ENCODE results near the gene OR10S1. TPM values are rescaled to one million over a fixed set of nuclear protein-coding genes. Genes with fewer than 3 reads are reported as not detected.
A peak's percentile ranks its signal among the peaks of the same experiment; 100 is the strongest.

OR10S1 gene
- total RNA-seq, 2 donors from 2014 or later = not detected

- DNase-seq (no peak), ATAC-seq (no peak)
- Histone ChIP-seq H3K4me3 (no peak overlapping the region), H3K36me3 (replicated peaks in 1 of 2; ENCODE audit: insufficient read depth in 1 of 2, low read depth in 2 of 2) (no peaks in the 10 kb centered on the region), H3K27me3 (no peaks in the 10 kb centered on the region), H3K9me3 (no peaks in the 10 kb centered on the region), H3K4me1 (no peaks in the 10 kb centered on the region), H3K27ac (no peak overlapping the region)
- 92 to 95% methylated on average over 3 to 5 of the region's 5 CpGs for WGBS, 2 donors
- TF ChIP-seq, protein P1, sequence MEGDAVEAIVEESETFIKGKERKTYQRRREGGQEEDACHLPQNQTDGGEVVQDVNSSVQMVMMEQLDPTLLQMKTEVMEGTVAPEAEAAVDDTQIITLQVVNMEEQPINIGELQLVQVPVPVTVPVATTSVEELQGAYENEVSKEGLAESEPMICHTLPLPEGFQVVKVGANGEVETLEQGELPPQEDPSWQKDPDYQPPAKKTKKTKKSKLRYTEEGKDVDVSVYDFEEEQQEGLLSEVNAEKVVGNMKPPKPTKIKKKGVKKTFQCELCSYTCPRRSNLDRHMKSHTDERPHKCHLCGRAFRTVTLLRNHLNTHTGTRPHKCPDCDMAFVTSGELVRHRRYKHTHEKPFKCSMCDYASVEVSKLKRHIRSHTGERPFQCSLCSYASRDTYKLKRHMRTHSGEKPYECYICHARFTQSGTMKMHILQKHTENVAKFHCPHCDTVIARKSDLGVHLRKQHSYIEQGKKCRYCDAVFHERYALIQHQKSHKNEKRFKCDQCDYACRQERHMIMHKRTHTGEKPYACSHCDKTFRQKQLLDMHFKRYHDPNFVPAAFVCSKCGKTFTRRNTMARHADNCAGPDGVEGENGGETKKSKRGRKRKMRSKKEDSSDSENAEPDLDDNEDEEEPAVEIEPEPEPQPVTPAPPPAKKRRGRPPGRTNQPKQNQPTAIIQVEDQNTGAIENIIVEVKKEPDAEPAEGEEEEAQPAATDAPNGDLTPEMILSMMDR (IDR thresholded peaks at IDR 0.05) = no peak
- no peak for TF ChIP-seq POLR2A (IDR thresholded peaks at IDR 0.05)
- intact Hi-C loops (cut with DNase I) = no loop called here
Observed at GRCh38 chr11:123979311-123979710, 1.7 kb upstream of the OR10S1 start.

- no peak for ATAC-seq
- intact Hi-C loops (cut with DNase I) = no loop called here
Observed at GRCh38 chr11:123976770-123977560, 616 bp downstream of the OR10S1 start.

GRCh38 chr11:123973816-123974215 is 3.8 kb downstream of the OR10S1 start:
- no peak for TF ChIP-seq POLR2A (IDR thresholded peaks at IDR 0.05)
- TF ChIP-seq, protein P1 (IDR thresholded peaks at IDR 0.05) = no peak
- no peak overlapping the region for H3K27ac ChIP-seq
- WGBS, 2 donors = 80 to 93% methylated on average over 1 of the region's 1 CpG
- DNase-seq (no peak), ATAC-seq (no peak)
- no peak overlapping the region for H3K4me3 ChIP-seq
- no peaks in the 10 kb centered on the region for H3K36me3 ChIP-seq (replicated peaks in 1 of 2; ENCODE audit: insufficient read depth in 1 of 2, low read depth in 2 of 2)
- H3K9me3 ChIP-seq = no peaks in the 10 kb centered on the region
- no peaks in the 10 kb centered on the region for H3K27me3 ChIP-seq
- intact Hi-C loops (cut with DNase I) = no loop called here
- no peaks in the 10 kb centered on the region for H3K4me1 ChIP-seq

More at GRCh38 chr11:123976770-123977560, 616 bp downstream of the OR10S1 start:
- Histone ChIP-seq H3K4me3 (no peak overlapping the region), H3K36me3 (replicated peaks in 1 of 2; ENCODE audit: insufficient read depth in 1 of 2, low read depth in 2 of 2) (no peaks in the 10 kb centered on the region), H3K9me3 (no peaks in the 10 kb centered on the region), H3K4me1 (no peaks in the 10 kb centered on the region), H3K27ac (no peak overlapping the region), H3K27me3 (no peaks in the 10 kb centered on the region)
- no peak for DNase-seq
- WGBS, 2 donors = 93 to 96% methylated on average over 18 of the region's 18 CpGs
- TF ChIP-seq POLR2A (IDR thresholded peaks at IDR 0.05) = no peak
- TF ChIP-seq, protein P1 (IDR thresholded peaks at IDR 0.05) = no peak

- DNase-seq (no peak), ATAC-seq (no peak)
- no peaks in the 10 kb centered on the region for H3K36me3 ChIP-seq (replicated peaks in 1 of 2; ENCODE audit: insufficient read depth in 1 of 2, low read depth in 2 of 2)
- H3K4me1 ChIP-seq = no peaks in the 10 kb centered on the region
- TF ChIP-seq POLR2A (IDR thresholded peaks at IDR 0.05) = no peak
- TF ChIP-seq, protein P1 (IDR thresholded peaks at IDR 0.05) = no peak
- no peak overlapping the region for H3K4me3 ChIP-seq
- no peaks in the 10 kb centered on the region for H3K27me3 ChIP-seq
- no peak overlapping the region for H3K27ac ChIP-seq
- no peaks in the 10 kb centered on the region for H3K9me3 ChIP-seq
- intact Hi-C loops (cut with DNase I) = no loop called here
Observed at GRCh38 chr11:123956752-123957151, 20.8 kb downstream of the OR10S1 start.

- WGBS, 2 donors = 12 to 19% methylated on average over 1 of the region's 1 CpG
- no peaks in the 10 kb centered on the region for H3K36me3 ChIP-seq (replicated peaks in 1 of 2; ENCODE audit: insufficient read depth in 1 of 2, low read depth in 2 of 2)
- H3K4me1 ChIP-seq = peaks cover 39% of the 10 kb centered on the region
- H3K27me3 ChIP-seq = no peaks in the 10 kb centered on the region
- H3K9me3 ChIP-seq = no peaks in the 10 kb centered on the region
- H3K4me3 ChIP-seq = no peak overlapping the region
- peak; percentile 53 for ATAC-seq
- TF ChIP-seq, protein P1 (IDR thresholded peaks at IDR 0.05) = no peak
- no peak for TF ChIP-seq POLR2A (IDR thresholded peaks at IDR 0.05)
- DNase-seq = no peak
- peak overlapping the region in 1 of 4 donors; percentile 10 for H3K27ac ChIP-seq
- intact Hi-C loops (cut with DNase I) = no loop called here
Observed at GRCh38 chr11:123945132-123945531, 32.4 kb downstream of the OR10S1 start.
